Retinal pigment epithelial cell (primary cell): ENCODE data around the gene PHLDB2.
A peak's percentile ranks its signal among the peaks of the same experiment; 100 is the strongest.

Experiments used
- DNase-seq: peaks from one replicate; pipeline ENCODE4 v3.0.0-alpha.2; 2010; ENCODE audit warnings: low read depth
- H3K4me3 ChIP-seq: 2 replicates; pipeline ENCODE4 v1.5.1; 2011; ENCODE audit warnings: mild to moderate bottlenecking, low read length, control low read depth, moderate library complexity
- TF ChIP-seq, protein P1 (sequence below): conservative IDR thresholded peaks from 2 replicates; pipeline ENCODE4 v1.5.1; 2011; ENCODE audit warnings: low read depth, low read length, control low read depth, inconsistent platforms

The PHLDB2 gene

GRCh38 chr3:111981457-111981763, 122.3 kb downstream of the PHLDB2 start:
- H3K4me3 ChIP-seq: no peak overlapping the region
- TF ChIP-seq, protein P1, sequence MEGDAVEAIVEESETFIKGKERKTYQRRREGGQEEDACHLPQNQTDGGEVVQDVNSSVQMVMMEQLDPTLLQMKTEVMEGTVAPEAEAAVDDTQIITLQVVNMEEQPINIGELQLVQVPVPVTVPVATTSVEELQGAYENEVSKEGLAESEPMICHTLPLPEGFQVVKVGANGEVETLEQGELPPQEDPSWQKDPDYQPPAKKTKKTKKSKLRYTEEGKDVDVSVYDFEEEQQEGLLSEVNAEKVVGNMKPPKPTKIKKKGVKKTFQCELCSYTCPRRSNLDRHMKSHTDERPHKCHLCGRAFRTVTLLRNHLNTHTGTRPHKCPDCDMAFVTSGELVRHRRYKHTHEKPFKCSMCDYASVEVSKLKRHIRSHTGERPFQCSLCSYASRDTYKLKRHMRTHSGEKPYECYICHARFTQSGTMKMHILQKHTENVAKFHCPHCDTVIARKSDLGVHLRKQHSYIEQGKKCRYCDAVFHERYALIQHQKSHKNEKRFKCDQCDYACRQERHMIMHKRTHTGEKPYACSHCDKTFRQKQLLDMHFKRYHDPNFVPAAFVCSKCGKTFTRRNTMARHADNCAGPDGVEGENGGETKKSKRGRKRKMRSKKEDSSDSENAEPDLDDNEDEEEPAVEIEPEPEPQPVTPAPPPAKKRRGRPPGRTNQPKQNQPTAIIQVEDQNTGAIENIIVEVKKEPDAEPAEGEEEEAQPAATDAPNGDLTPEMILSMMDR: no peak
- DNase-seq: no peak

DNA sequence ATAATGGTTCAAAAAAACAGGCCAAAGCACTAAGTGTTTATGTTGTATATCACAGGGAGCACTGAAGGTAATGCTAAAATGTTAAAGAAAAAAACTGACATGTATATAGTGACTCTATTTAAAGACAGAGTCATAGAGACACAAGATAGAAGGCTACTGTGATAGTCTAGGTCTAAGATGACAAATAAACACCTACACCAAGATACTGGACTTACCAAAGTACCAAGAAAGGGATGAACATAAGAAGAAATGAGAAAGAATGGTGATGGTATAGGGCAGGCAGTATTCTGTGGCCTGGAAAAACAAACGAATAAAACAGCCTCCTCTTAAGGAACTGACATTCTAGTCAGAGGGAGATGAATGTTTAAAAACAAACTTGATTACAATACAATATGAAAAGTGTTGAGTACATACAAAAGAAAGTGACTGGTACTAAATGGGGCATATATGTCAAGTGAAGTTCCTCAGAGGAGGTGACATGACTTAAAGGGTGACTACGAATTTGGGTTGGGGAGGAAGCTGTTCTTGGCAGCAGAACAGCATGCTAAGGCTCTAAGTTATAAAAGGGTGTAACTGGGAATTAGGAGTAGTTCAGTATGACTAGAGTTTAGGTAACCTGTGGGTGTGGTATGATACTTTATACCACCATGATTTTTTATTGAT, 125.7 kb downstream of the PHLDB2 start:
- no peak for DNase-seq
- TF ChIP-seq, protein P1: no peak
- H3K4me3 ChIP-seq: no peak overlapping the region

DNA sequence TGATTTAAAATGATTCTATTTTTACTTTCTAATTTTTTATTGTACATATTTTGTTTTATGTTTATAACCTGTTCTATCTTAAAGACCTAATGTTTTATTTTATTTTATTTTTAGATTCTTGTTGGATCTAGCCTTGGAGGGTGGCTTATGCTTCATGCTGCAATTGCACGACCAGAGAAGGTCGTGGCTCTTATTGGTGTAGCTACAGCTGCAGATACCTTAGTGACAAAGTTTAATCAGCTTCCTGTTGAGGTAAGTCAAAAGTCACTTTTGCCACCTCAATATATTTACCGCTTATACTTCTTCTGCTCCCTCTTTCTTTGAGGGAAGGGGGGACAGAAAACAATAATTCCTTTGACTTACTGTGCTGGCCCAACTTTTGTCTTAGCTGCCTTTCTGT, 127.7 kb downstream of the PHLDB2 start:
- no peak for DNase-seq
- no peak overlapping the region for H3K4me3 ChIP-seq
- TF ChIP-seq, protein P1: no peak

DNA sequence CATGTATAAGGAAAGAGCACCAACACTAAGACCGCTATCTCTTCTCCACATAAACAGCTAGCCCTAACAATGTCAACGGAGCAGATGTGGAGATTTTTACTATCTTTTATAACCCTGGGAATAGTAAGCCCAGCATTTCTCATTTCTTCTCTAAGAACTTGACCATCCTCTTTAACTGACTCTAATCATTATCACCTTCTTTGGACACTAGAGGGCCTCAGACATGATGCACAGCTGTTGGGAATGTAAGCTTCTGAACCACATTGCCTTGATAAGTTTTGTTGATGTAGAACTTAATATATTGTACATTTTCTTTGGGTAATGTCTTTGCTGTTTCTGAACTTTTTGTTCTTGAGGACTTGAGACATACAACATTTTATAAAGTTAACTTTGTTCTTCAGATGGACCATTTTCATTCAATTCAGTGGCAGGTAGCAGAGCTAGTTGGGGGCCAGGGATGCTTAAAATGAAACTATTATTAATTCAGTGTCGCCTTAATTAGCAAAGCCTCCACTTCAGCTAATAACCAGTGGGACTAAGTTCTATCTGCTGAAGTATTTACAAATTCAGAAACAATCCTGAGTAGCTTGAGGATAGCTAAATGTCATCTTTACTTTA, 130.1 kb downstream of the PHLDB2 start:
- TF ChIP-seq, protein P1: peak; percentile 77
- DNase-seq: no peak
- no peak overlapping the region for H3K4me3 ChIP-seq

GRCh38 chr3:111993038-111993437, 134.0 kb downstream of the PHLDB2 start:
- no peak overlapping the region for H3K4me3 ChIP-seq
- DNase-seq: no peak
- TF ChIP-seq, protein P1: no peak

DNA sequence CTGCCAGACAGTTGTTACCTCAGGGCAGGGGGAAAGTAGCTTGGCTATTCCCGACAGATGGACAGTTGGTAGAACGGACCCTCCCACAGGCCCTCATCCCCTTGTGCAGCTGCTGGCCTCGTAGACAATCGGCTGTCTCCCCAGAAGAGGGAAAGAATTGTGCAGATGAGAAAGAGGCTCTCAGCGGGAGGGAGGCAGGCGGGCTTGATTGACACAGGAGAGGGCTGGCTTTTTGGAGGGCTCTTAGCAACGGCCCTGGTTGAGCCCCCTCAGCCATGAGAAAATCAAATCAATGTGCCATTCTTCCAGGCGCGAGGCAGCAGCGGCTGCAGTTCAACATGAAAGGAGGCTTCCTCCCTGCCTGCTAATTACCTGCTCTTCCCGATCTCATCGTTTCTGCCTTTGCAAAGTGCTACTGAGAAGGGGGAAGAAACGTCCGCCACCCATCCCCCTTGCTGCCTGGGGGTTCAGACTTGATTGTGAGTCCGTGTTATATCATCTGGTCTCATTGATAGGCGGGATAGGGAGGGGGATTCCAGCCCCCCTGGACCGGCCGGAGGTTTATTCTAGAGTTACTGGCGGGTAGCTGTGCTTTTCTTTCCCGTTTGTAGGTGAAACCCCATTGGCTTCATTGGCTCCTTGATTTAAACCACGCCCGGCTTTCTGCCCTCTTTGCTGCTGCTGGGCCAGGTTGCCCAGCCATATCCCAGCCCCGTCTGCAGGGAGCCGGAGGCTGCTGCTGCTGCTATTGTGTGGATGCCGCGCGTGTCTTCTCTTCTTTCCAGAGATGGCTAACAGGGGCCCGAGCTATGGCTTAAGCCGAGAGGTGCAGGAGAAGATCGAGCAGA, 139.8 kb downstream of the PHLDB2 start, which contains the start of gene TAGLN3:
TSS of gene TAGLN3 (plus strand) at position 287 of the 848 bp plus-strand sequence. CDS start at position 788, 501 bp downstream.
- H3K4me3 ChIP-seq: peak within 1 kb of the TSS; percentile 55
- TF ChIP-seq, protein P1: no peak
- DNase-seq: no peak
